ENCODE data around the gene PRDM2. TPM values are rescaled to one million over a fixed set of nuclear protein-coding genes. Genes with fewer than 3 reads are reported as not detected.
"Not testable (repeated sequence)": the region's sequence is repeated elsewhere in the genome, so short reads cannot be mapped to it uniquely, and the experiment has no call there.

PRDM2 gene
- total and polyA plus RNA-seq, 7 donors, result 6.7 to 53.2 (median 34.6) TPM

GRCh38 chr1:13667691-13668090, 32.3 kb upstream of the PRDM2 start:
- DNase-seq, result no peak
- intact Hi-C loops (cut with DNase I), result loop anchor here (5.0 to 10.0 kb wide), 2 partner anchors 145 to 1377 kb away; no protein-coding TSS in a partner anchor
- Histone ChIP-seq H3K36me3 (no peaks in the 10 kb centered on the region), H3K27ac (no peak overlapping the region), H3K4me3 (no peak overlapping the region), H3K4me1 (peaks cover 0 to 6% (median 4%) of the 10 kb centered on the region in 4 donors), H3K27me3 (no peaks in the 10 kb centered on the region), H3K9me3 (no peaks in the 10 kb centered on the region)
- TF ChIP-seq CTCF (IDR thresholded peaks at IDR 0.05), result no peak
- TF ChIP-seq POLR2A (IDR thresholded peaks at IDR 0.05), result no peak
- TF ChIP-seq POLR2AphosphoS5 (IDR thresholded peaks at IDR 0.05), result no peak
- TF ChIP-seq EP300 (IDR thresholded peaks at IDR 0.05), result no peak
- WGBS, 2 donors, result 63 to 84% methylated on average over 4 of the region's 4 CpGs

GRCh38 chr1:13674377-13674776, 25.6 kb upstream of the PRDM2 start:
- H3K4me3 ChIP-seq, result no peak overlapping the region
- no peaks in the 10 kb centered on the region for H3K27me3 ChIP-seq
- WGBS, 2 donors, result 42 to 71% methylated on average over 5 of the region's 5 CpGs

GRCh38 chr1:13675151-13675651, 24.8 kb upstream of the PRDM2 start:
- TF ChIP-seq POLR2A (IDR thresholded peaks at IDR 0.05), result no peak
- TF ChIP-seq POLR2AphosphoS5 (IDR thresholded peaks at IDR 0.05), result no peak
- no peak for TF ChIP-seq CTCF (IDR thresholded peaks at IDR 0.05)
- no peak for TF ChIP-seq EP300 (IDR thresholded peaks at IDR 0.05)
- Histone ChIP-seq H3K27ac (no peak overlapping the region), H3K4me3 (no peak overlapping the region), H3K9me3 (no peaks in the 10 kb centered on the region), H3K4me1 (no peaks in the 10 kb centered on the region), H3K36me3 (no peaks in the 10 kb centered on the region), H3K27me3 (no peaks in the 10 kb centered on the region)
- WGBS, 2 donors, result 34 to 60% methylated on average over 3 of the region's 3 CpGs
- no peak for DNase-seq
- intact Hi-C loops (cut with DNase I), result no loop called here

More at GRCh38 chr1:13674377-13674776, 25.6 kb upstream of the PRDM2 start:
- no peak for DNase-seq
- intact Hi-C loops (cut with DNase I), result no loop called here
- Histone ChIP-seq H3K9me3 (no peaks in the 10 kb centered on the region), H3K4me1 (no peaks in the 10 kb centered on the region), H3K36me3 (no peaks in the 10 kb centered on the region), H3K27ac (no peak overlapping the region)
- TF ChIP-seq CTCF (IDR thresholded peaks at IDR 0.05) (no peak), POLR2A (IDR thresholded peaks at IDR 0.05) (no peak), POLR2AphosphoS5 (IDR thresholded peaks at IDR 0.05) (no peak), EP300 (IDR thresholded peaks at IDR 0.05) (no peak)

- Histone ChIP-seq H3K4me3 (no peak overlapping the region), H3K9me3 (no peaks in the 10 kb centered on the region), H3K27me3 (no peaks in the 10 kb centered on the region), H3K4me1 (no peaks in the 10 kb centered on the region), H3K36me3 (no peaks in the 10 kb centered on the region), H3K27ac (no peak overlapping the region)
- TF ChIP-seq CTCF (IDR thresholded peaks at IDR 0.05) (no peak), POLR2A (IDR thresholded peaks at IDR 0.05) (no peak), POLR2AphosphoS5 (IDR thresholded peaks at IDR 0.05) (no peak), EP300 (IDR thresholded peaks at IDR 0.05) (no peak)
- DNase-seq, result no peak
- WGBS, 2 donors, result 75 to 81% methylated on average over 1 of the region's 1 CpG
- intact Hi-C loops (cut with DNase I), result no loop called here
These were observed 22.1 kb upstream of the PRDM2 start for GRCh38 chr1:13677896-13678295.

GRCh38 chr1:13679651-13680050, 20.3 kb upstream of the PRDM2 start:
- Histone ChIP-seq H3K27me3 (no peaks in the 10 kb centered on the region), H3K36me3 (no peaks in the 10 kb centered on the region), H3K9me3 (no peaks in the 10 kb centered on the region), H3K4me1 (no peaks in the 10 kb centered on the region), H3K4me3 (no peak overlapping the region), H3K27ac (no peak overlapping the region)
- no peak for DNase-seq
- intact Hi-C loops (cut with DNase I), result no loop called here
- 84 to 88% methylated on average over 3 of the region's 3 CpGs for WGBS, 2 donors
- TF ChIP-seq POLR2A (IDR thresholded peaks at IDR 0.05), result no peak
- no peak for TF ChIP-seq POLR2AphosphoS5 (IDR thresholded peaks at IDR 0.05)
- TF ChIP-seq EP300 (IDR thresholded peaks at IDR 0.05), result no peak
- no peak for TF ChIP-seq CTCF (IDR thresholded peaks at IDR 0.05)

- H3K27ac ChIP-seq; intact Hi-C loops (cut with DNase I); H3K4me1 ChIP-seq; H3K36me3 ChIP-seq; DNase-seq; H3K9me3 ChIP-seq; H3K4me3 ChIP-seq; H3K27me3 ChIP-seq: not testable (repeated sequence)
- WGBS, 2 donors, result 77 to 93% methylated on average over 9 of the region's 9 CpGs
These were observed 19.4 kb upstream of the PRDM2 start for GRCh38 chr1:13680609-13681008.

Data from sigmoid colon (tissue), 7 donors.